Left renal cortex interstitium (tissue), 4 donors: ENCODE data around the gene VASN. TPM values are rescaled to one million over a fixed set of nuclear protein-coding genes. Genes with fewer than 3 reads are reported as not detected.
A peak's percentile ranks its signal among the peaks of the same experiment; 100 is the strongest.

ENCODE experiments used
- DNase-seq, 4 donors: peaks; one replicate each; pipeline ENCODE4 v3.0.0-alpha.2; 2013; ENCODE audit warnings: low read depth in 4 of 4, low spot score in 2 of 4, missing footprints in 1 of 4
- polyA plus RNA-seq, 4 donors: library from polyadenylated mRNA; unstranded; fragments of 120-200 nt; gene quantifications; one replicate each; pipeline ENCODE4 v1.2.1, GENCODE V29; 2013; ENCODE audit not compliant: insufficient read length in 4 of 4

The VASN gene
- polyA plus RNA-seq, 4 donors, result 33.7 to 76.0 (median 60.9) TPM

DNA sequence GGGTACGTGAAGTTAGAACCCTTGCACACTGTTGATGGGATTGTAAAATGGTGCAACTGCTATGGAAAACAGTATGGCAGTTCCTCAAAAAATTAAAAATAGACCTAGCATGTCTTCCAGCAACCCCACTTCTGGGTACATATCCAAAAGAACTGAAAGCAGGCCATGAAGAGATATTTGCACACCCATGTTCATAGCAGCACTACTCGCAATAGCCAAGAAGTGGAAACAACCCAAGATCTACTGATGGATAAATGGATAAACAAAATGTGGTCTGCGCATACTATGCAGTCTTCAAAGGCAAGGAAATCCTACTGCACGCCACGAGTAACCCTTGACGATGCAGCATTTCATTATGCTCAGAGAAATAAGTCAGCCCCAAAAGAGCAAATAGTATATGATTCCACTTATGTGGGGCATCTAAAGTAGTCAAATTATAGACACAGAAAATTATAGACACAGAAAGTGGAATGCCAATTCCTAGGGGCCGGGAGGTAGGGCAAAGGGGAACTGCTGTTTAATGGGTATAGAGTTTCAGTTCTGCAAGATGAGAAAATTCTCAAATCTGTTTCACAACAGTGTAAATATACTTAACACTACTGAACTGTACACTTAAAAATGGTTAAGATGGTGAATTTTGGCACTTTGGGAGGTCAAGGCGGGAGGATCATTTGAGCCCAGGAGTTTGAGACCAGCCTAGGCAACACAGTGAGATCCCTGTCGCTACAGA lies 27.5 kb downstream of the VASN start:
- no peak for DNase-seq

DNA sequence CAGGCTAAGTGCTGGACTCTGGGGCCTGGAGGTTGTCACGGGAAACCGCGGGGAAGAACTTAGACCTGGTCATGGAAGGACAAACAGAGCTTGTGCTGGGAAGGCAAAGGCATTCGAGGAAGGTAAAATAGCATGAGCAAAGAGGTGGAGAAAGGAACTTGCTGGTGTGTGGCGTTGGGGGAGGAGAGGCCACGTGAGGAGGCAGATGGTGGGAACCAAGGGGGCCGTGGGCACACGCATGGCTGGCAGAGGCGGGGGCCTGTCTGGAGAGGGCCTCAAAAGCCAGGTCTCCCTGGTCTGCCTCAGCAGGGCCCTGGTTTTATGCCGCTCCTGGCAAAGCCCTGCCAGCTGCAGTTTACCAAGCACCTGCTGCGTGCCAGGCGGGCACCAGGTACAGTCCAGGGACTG lies 29.4 kb downstream of the VASN start:
- no peak for DNase-seq

DNA sequence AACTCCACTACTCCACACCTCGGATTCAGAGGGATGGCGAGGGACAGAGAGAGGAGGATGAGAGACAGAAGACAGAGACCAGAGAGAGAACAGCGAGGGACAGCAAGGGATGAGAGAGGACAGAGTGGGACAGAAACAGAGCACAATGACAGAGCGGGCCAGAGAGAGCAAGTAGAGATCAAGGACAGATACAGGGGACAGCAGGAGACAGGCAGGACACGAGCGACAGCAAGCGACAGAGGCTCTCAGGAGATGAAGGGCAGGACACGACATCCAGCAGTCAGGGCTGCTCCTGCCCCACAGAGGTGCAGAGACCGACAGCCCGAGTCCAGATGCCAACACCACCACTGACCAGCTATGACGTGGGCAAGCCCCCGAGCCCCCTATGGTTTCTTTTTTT lies 29.9 kb downstream of the VASN start:
- no peak for DNase-seq

DNA sequence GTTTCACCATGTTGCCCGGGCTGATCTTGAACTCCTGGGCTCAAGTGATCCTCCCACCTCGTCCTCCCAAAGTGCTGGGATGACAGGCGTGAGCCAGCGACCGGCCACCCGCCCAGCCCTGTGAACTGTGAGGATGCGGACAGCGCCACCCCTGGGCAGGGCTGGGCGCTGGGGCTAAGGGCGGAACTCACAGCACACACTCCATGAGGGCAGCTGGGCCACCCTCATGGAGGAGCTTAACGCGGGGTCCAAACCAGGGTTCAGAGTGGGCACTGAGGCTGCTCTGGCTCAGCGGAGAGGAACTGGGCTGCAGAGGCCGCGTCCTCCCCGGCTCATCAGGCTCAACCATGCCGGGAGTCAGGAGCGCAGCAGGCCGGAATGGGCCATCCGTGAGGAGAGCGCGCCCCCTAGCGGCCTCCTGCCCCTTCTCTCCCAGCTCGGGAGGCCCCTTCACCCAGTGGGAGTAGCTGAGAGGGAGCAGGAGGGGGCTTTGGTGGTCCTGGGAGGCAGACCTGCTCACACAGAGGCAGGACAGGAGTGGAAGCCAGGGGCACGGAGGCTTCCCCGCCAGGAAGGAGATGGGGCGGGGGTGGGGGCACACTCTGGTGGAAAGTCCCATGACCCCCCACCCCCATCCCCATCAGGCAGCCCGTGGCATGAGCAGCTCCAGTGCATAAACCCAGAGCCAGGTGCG lies 30.9 kb downstream of the VASN start:
- peak in 3 of 4 donors; percentile 65 to 71 (median 69) for DNase-seq

DNA sequence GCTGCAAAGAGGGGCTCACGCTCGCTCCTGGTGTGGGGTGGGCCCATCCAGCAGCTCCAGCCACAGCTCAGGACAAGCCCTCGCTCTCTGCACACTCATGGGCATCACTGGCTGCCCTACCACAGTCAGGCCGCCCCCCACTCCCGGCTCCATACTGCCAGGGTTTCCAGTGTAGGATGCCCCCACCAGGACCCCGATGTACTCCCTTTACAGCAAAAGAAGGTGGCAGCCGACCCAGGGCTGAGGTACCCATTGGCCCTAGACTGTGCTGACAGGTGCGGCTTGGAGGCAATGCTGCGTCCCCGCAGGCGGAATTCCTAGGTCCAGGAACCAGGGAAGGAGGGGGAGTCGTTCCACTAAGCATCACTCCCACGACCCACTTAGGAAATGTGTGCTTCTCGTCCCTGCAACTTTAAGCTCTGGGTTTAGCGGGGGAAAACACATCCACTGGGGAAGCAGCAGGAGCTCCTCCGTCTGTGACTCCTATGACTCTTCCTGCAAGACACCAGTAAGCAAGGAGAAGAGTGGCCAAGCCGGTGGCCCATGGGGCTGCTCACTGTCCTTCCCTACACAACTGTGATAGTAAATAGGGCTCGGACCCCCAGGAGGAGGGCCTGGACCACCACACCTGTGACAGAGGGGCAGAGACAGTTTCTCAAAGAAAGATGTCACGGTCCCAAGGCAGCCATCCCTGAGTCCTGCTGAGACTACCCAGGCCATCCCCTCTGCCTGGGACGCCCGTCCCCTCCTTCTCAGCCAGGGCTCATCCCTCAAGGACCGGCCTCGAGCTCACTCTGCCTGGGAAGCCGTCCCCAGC lies 31.7 kb downstream of the VASN start:
- DNase-seq, result no peak

DNA sequence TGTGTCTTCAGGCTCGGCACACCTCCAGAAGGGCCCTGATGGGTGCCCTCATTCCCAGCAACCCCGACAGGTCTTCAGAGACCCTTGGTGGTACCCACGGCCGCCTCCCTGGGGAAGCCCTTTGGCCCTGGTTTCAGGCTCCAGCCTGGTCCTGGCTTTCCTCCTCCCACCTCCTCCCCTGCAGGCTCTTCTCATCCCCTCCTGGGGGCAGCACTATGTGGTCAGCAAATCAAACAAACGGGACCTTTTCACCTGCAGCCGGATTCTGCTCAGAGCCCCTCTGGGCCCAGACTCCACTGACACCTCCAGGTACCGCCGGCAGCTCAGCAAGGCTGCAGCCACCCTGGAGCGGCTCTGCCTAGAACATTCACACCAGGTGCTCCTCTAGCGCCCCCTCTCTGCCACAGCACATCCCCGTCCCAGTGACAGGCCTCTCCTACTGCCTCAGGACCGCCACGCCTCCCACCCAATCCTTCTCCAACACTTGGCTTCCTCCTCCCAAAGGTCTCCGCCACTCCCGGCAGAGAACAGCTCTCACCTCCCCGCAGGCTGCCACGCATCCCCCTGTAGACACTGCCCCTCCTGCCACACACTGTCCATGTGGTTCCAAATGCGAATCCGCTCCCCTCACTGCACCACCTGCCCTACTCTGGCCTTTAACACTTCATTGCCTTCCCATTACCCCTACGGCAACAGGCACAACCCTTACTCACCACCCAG lies 32.8 kb downstream of the VASN start:
- DNase-seq, result no peak

DNA sequence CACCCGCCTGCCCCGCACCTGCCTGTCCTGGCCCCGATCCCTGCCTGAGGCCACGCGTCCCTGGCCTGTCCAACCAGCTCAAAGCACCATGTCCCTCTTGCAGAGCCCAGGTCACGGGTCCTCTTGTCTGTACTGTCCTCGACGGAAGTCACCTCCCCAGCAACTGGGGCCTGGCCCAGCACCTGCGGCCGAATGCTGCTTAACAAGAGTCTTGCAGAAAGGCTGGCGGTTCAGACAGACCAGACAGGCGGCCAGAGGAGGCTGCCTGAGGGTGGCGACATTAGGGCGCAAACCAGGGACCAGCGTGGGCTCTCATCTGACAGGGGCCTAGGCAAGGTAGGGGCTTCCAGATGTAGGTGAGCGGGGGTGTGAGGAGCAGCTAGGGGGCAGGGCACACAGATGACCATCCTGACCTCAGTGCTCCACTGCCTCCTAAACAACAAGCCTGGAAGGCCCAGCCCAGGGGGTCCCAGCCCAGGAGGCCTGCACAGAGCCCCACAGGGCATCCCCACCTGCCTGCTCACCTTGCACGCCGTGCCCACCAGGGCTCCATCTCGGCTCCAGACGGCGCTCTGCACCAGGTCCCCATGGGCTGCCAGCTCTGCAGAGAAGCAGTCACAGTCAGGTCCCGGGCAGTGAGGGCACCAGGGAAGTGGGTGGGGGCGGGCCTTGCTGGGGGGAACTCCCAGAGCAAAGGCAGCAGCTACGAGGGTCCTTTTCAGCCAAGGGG lies 33.5 kb downstream of the VASN start:
- no peak for DNase-seq

DNA sequence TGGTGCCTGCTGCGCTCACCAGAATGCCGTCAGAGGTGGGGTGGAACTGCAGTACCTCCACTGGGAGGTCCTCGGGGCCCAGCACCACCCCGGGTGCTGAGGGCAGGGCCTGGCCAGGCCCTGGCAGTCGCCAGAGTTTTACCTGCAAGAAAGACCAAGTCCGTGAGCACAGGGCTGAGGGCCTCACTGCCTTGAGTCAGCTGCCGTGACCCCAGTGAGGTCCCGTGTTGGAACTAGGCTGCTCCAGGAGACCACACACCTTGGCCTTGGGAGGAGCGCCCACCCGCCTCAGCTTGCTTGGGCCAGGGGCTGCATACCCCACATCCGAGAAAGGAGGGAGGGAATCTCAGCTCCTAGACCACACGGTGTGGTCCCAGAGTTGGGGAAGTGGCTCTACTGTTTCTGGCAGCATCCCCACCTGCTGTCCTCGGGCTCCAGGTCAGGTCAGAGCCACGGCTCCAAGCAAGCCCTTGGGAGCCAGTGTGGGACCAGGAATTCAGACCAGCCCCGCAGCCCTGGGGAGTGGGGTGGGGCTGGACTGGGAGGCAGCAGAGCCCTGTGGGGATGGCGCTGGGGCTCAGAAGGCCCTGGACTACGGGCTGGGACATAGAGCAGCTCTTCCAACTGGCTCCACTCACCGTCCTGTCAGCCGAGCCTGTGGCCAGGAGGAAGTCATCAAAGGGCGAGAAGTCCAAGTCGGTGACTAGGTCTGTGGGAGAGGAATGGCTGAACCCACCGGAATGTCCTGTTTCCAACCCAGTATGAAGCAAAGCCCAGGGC lies 36.1 kb downstream of the VASN start:
- DNase-seq, result no peak

DNA sequence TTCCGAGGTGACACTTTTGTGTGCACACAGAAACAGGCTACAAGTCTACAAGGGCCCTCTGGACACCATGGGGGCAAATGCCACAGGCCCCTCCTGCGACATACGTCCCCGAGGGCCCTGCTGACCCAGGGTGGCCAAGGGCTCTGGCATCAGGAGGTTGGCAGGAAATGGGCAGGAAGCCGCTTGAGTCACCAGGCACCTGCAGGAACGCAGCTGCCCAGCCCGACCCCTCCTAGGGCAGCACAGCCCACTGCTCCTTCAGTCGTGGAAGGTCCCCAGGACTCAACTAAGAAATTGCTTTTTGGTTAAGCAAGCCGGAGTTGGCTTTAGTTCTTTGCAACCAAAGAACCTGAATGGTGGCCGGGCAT lies 36.7 kb downstream of the VASN start:
- DNase-seq, result no peak

DNA sequence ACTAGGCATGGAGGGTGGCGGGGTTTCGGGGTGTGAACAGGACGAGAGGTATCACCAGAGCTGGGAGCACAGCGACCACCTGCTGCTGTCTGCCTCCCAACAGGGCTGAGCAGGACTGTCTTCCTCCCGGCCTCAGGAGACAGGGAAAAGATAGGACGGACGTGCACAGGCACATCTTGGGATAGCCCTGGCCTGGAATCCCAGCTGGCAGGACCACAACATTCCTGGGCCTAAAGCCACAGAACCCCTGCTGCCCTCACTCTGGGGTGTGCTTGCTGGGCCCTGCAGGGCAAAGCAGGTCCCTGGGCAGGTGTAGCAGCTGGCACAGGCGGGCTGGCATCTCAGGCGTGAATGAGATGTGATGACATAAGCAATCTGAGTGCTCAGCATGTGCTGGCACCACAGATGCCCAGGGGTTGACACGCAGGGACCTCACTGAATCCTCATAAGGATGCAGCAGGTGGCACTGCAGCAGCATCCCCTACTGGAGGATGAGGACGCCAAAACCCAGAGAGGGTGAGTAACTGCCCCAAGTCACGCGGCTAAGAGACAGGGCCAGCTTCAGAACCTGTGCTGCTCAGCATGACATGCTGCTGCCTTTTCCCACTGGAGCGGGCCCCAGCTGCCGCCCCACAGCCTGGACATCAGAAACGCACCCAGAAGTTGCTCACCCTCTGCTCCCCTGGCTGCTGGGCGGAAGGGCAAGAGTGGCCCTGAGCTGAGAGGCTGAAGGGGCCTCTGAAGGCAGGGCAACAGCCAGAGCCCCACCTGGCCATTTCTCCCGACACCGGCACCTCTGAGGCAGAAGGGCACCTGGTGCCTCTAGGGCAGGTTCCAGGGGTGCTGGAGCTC lies 37.7 kb downstream of the VASN start:
- DNase-seq, result no peak

DNA sequence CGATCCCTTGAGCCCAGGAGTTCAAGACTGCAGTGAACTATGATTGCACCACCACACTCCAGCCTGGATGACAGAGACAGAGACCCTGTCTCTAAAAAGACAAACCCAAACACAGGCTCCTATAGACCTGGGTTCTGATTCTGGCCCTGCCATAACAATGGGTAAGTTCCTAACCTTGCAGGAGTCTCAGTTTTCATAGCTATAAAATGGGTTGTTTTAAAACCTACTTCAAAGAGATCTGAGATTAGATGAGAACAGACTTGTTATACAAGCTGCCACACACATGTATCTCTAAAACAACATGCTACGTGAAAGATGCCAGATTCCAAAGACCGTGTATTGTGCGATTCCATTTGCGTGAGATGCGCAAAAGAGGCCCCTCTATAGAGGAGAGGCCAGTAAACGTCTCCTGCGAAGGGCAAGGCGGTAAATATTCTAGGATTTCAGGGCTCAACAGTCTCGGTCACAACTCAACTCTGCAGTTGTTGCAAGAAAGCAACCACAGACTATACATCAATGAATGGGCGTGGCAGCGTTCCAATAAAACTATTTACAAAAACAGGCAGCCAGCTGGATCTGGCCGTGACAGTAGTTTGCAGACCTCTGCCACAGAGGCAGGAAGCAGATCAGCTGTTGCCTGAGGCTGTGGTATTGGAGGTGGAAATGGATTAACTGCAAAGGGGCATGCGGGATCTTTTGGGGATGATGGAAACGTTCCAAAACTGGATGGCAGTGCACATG lies 38.9 kb downstream of the VASN start:
- DNase-seq, result peak in 1 of 4 donors; percentile 73

DNA sequence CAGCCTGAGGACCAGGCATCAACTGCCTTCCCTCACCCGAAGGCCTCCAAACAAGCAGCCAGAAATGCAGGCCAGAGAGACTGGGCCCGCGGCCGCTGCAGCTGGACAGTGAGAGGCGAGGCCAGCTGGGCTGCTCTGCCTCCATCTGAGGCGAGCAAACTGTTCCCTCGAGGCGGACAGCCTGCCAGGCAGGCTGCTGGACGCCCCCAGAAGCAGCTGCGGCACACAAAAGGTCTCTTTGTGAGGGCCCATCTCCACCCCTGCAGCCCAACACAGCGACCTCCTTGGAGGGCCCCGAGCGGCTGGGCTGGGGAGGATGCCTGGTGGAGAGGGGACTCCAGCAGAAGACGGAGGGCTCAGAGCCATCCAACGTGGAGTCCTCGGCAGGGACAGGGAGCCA lies 40.0 kb downstream of the VASN start:
- no peak for DNase-seq

DNA sequence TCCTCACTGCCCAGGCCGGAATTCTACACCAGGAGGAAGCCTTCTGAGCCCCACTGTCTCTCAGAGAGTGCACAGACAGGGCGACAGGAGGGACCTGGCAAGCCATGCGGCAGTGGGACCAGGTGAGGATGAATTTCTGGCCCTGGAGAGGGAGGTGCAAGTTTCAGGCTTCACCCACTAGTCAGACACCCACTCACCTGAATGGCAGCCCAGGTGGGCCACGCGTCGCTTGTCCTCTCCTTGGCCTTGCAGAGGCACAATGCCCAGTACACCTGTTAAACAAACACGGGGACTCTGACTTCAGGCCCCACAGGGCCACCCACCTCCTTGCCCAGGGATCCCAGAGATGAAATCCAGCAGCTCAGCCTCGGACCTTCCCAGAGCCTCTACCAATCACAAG lies 40.5 kb downstream of the VASN start:
- no peak for DNase-seq

DNA sequence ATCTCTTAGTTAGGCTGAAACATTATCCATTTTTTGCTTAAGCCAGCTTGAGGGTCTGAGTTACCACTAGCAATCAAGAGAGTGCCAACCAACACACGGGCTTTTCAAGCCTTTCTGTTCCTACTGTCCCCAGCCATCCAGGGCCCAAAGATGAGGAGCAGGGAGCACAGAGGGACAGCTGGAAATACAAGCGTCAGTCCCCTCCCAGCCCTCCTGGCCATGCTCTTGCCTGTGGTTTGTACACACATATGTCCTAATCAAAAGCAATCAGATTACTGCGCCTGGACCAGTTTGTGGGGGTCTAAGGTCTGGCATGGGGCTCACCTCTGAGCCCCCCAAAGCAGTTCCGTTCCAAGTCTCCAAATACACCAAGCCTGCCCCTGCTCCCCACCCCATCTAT lies 41.2 kb downstream of the VASN start:
- DNase-seq, result no peak

DNA sequence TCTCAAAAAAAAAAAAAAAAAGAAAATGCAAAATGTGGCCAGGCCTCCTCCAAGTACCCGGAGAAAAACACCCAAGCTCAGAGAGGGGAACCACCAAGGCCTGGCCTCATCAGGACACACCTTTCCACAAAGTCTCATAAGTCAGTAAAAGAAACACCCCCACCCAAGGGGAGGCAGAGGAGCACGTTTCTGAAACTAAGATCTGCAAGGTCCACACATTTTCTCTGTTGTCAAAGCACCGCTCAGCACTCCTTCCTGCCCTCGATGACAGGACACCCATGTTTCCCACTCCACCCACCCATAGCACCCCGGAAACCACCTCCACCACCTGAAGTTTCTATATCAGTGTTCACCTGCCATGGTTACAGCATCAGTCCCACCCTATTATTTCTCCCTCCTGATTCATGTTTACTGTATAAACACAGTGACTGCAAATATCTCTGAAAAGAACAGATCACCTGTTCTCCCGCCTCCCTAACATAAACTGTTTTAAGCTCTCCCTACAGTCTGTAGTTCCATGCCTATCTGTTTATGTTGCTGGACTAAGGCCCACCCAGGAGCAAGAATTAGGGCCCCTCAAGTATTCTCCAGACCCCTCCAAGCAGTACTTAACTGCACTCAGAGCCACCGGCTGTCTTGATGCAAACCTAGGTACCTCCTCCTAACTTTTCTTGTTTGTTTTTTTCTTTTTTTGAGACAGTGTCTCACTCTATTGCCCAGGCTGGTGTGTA lies 42.7 kb downstream of the VASN start:
- DNase-seq, result no peak

DNA sequence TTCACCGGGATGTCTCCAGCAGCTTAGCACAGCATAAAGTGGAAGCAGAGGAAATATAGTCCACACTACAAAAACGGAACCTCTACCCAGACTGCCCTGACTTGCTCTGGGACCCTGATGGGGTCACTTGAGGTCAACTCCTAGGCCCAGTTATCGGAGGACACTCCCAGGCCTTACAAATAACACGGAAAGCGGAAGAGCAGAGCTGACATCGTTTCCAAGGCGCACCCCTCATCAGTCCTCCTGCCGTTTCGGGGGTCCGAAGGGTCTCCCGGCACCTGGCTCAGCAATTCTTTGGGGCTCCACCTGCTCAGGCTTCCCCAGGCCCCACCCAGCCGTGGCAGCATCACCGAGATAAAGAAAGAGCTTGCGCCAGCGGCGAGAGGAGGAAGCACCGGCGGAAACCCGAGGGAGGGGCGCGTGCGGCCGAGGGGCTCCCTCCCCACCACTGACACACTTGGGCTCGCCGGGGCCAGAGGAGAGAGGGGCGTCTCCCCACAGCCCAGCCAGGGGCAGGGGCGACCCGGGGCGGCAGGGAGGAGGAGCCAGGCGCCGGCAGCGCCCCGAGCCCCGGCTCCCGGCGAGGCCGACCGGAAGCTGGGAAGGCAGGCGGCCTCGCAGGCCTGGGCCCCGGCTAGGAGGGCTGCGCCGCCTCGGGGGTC lies 44.0 kb downstream of the VASN start:
- no peak for DNase-seq
